Adipocyte (in vitro differentiated cells): ENCODE data around the gene SMIM36.
"Not testable (repeated sequence)": the region's sequence is repeated elsewhere in the genome, so short reads cannot be mapped to it uniquely, and the experiment has no call there.

Source experiments
- DNase-seq: peaks from one replicate; pipeline ENCODE4 v3.0.0-alpha.2; 2015; ENCODE audit warnings: low read depth
- H3K27me3 ChIP-seq: replicated peaks from 2 replicates; pipeline ENCODE4 v1.7.0; 2013; ENCODE audit warnings: mild to moderate bottlenecking, low read length, moderate library complexity; ENCODE audit not compliant: control insufficient read depth, insufficient read depth
- H3K36me3 ChIP-seq: 2 replicates; pipeline ENCODE4 v1.7.0; 2013; ENCODE audit warnings: low read length, mild to moderate bottlenecking, moderate library complexity; ENCODE audit not compliant: control insufficient read depth, insufficient read depth, severe bottlenecking
- H3K4me1 ChIP-seq: 2 replicates; pipeline ENCODE4 v1.7.0; 2013; ENCODE audit warnings: mild to moderate bottlenecking, low read length, moderate library complexity; ENCODE audit not compliant: control insufficient read depth, insufficient read depth
- H3K4me3 ChIP-seq: 2 replicates; pipeline ENCODE4 v1.7.0; 2013; ENCODE audit warnings: mild to moderate bottlenecking, low read length, moderate library complexity
- H3K9ac ChIP-seq: 2 replicates; pipeline ENCODE4 v1.7.0; 2013; ENCODE audit warnings: mild to moderate bottlenecking, low read length, moderate library complexity
- H3K9me3 ChIP-seq: 2 replicates; pipeline ENCODE4 v1.7.0; 2013; ENCODE audit warnings: mild to moderate bottlenecking, low read length, moderate library complexity; ENCODE audit not compliant: control insufficient read depth

The SMIM36 gene

DNA sequence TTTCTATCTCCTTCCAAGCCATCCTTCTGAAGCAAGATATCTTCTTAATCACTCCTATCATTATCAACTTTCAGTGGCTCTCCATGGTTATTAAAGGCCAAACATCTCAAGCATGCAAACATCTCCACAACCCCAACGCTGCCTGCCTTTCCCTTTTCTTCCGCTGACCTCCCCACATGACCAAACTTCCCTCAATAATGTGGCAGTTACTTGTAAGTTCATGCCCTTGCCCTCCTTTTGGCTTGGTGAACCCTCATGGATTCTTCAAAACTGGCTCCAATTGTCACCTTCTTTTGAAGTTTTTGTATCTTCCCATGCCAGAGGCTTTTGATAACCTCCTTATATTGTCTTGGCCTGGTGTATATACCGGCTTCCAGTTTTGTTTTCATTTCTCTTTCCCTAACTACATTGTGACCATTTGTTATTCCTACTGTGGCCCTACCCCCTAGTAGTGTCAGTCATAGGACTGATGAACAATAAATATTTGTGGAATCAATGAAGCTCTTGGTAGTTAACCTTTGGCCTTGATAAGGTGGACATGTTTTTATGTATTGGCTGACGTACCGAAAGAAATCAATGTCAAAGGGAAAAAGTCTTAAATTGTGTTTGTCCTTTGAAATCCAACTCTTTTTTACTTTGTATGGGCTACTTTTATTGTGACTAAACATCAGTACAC lies 19.9 kb upstream of the SMIM36 start:
- peaks cover 3% of the 10 kb centered on the region for H3K4me1 ChIP-seq
- DNase-seq: no peak
- H3K9me3 ChIP-seq: no peaks in the 10 kb centered on the region
- H3K36me3 ChIP-seq: no peaks in the 10 kb centered on the region
- H3K9ac ChIP-seq: no peak overlapping the region
- no peak overlapping the region for H3K4me3 ChIP-seq
- no peaks in the 10 kb centered on the region for H3K27me3 ChIP-seq

DNA sequence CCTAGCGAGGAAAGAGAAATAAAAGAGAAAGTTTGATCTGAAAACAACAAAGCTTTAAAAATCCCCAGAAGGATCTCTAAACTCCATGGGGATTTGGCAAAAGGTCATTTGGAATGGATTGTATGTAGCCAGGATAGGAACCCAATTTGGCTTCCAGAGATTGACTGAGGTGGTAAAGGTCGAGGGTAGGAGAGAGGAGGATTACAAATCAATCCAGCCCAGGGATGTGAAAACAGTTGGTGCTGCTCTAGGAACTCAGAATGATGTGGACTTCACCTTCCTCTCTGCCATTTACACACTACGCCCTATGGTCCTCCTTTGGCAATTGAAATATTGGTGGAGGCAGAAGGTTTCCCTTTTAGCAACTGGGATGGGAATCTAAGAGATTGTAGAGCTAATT lies 18.8 kb upstream of the SMIM36 start:
- Histone ChIP-seq H3K27me3 (no peaks in the 10 kb centered on the region), H3K9ac (no peak overlapping the region), H3K4me1 (peaks cover 3% of the 10 kb centered on the region), H3K9me3 (no peaks in the 10 kb centered on the region), H3K36me3 (no peaks in the 10 kb centered on the region), H3K4me3 (no peak overlapping the region)
- DNase-seq: no peak

DNA sequence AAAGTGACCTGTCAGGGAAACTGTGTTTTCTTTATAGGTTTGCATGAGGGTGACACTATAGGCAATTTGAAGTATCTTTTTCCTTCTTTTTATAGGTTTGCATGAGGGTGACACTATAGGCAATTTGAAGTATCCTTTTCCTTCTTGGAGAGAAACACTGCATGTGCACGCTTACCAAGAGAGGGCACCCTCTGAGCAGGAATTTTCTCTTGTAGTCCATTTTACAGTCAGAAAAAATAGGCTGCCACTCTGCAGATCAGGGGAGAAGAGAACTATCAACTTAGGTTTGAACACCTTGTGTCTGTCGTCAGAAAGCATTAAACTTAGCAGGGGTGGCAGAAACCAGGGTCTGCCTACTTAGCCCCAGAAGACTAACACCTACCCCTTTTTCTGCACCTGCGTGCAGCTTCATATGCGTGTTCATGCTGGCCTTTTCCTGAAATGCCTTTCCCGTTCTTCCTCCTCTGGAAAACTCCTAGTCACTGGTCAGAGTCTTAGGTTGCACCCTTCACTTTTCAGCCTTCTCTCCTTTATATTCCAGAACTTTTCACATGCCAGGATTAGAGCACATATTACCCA lies 16.4 kb upstream of the SMIM36 start:
- no peaks in the 10 kb centered on the region for H3K9me3 ChIP-seq
- no peak overlapping the region for H3K9ac ChIP-seq
- peak; percentile 80 for DNase-seq
- no peaks in the 10 kb centered on the region for H3K4me1 ChIP-seq
- H3K4me3 ChIP-seq: no peak overlapping the region
- H3K36me3 ChIP-seq: no peaks in the 10 kb centered on the region
- H3K27me3 ChIP-seq: no peaks in the 10 kb centered on the region

DNA sequence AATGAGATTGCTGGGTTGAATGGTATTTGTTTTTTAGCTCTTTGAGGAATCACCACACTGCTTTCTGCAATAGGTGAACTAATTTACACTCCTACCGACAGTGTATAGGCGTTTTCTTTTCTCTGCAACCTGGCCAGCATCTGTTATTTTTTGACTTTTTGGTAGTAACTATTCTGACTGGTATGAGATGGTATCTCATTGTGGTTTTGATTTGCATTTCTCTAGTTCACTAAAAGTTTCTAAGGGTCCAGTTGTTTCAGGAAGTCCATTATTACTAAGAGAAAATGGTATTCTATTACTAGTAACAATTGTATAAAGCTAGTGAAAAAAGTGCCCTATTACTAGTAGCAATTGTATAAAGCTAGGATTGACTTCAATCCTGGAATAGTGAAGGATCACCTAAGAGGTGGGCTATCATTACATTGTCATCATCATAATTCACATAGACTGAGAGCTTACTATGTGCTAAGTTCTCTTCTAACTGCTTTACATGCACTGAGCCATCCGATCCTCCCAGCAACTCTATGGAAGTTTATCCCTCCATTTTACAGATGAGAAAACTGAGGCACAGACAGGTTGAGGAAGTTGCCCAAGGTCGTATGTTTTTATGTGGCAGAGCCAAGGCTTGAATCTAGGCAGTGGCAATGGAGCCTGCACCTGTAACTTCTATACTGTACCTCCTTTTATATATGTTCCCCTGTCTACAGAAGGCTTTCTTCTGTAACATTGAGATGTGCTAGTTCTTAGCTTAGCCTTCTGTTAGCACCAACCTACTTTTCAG lies 13.4 kb upstream of the SMIM36 start:
- H3K9me3 ChIP-seq: no peaks in the 10 kb centered on the region
- no peaks in the 10 kb centered on the region for H3K36me3 ChIP-seq
- no peak for DNase-seq
- H3K4me3 ChIP-seq: no peak overlapping the region
- no peak overlapping the region for H3K9ac ChIP-seq
- no peaks in the 10 kb centered on the region for H3K4me1 ChIP-seq
- H3K27me3 ChIP-seq: peaks cover 8% of the 10 kb centered on the region

DNA sequence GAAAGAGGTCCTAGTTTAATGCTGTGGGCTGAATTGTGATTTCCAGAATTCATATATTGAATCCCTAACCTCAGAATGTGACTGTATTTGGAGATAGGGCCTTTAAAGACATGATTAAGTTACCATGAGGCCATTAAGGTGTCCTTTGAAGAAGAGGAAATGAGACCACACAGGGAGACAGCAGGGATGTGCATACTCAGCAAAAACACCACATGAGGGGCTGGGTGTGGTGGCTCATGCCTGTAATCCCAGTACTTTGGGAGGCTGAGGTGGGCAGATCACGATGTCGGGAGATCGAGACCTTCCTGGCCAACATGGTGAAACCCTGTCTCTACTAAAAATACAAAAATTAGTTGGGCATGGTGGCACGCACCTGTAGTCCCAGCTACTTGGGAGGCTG lies 11.8 kb upstream of the SMIM36 start:
- not testable (repeated sequence) for H3K4me1 ChIP-seq, H3K36me3 ChIP-seq, H3K4me3 ChIP-seq, DNase-seq, H3K9me3 ChIP-seq, H3K9ac ChIP-seq
- peaks cover 12% of the 10 kb centered on the region for H3K27me3 ChIP-seq

DNA sequence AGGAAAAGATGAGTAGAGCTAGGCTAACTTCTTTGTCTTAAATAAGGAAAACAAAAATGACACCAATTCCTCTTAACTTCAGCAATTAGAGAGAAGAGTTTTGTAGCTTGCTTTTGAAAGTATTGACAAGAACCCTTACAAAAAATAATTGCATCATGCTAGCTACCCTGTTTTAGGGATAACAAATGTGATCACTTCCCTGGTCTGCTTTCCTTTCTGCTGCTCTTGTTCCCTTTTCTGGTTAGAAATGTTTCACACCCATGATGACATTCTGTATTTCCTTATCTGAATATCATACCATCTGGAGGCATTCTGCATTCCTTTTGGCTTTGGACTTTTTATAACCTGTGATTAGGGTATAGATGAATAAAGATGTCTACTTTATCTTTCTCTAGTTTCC lies 9.9 kb upstream of the SMIM36 start:
- peaks cover 5% of the 10 kb centered on the region for H3K9me3 ChIP-seq
- H3K4me1 ChIP-seq: no peaks in the 10 kb centered on the region
- no peak overlapping the region for H3K4me3 ChIP-seq
- DNase-seq: no peak
- H3K9ac ChIP-seq: no peak overlapping the region
- no peaks in the 10 kb centered on the region for H3K36me3 ChIP-seq
- H3K27me3 ChIP-seq: peaks cover 12% of the 10 kb centered on the region

DNA sequence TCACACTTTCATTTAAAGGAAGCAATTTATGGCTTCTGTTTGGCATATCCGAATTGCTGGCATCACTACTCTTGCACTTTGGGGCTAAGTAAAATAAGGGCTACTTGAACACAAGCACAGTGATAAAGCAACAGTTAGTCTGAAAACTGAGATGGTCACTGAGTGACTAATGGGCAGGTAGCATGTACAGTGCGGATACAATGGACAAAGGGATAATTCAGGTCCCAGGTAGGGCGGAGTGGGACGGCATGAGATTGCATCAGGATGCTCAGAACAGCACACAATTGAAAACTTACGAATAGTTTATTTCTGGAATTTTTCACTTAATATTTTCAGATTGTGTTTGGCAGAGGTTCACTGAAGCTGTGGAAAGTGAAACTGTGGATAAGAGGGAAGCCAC lies 9.2 kb upstream of the SMIM36 start:
- Histone ChIP-seq H3K4me3 (no peak overlapping the region), H3K27me3 (peaks cover 12% of the 10 kb centered on the region), H3K9ac (no peak overlapping the region), H3K36me3 (no peaks in the 10 kb centered on the region), H3K9me3 (peaks cover 5% of the 10 kb centered on the region), H3K4me1 (no peaks in the 10 kb centered on the region)
- no peak for DNase-seq

DNA sequence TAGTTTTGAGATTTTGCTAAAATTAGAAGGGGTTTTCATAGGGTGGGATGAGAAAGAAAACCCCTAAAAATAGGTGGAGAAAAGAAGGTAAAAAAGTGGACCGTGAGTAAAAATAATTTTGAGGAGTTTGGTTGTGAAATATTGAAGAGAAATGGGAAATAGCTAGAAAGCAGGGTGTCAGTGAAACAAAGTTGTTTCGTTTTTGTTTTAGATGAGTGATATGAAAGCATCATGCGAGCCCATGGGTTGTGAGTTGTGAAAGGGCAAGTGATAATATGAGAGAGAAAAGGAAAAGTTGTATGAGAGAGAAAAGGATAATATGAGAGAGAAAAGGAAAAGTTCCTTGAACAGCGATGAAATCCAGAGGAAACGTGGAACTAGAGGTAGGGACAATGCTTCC lies 7.3 kb upstream of the SMIM36 start:
- Histone ChIP-seq H3K9me3 (peaks cover 5% of the 10 kb centered on the region), H3K27me3 (peaks cover 12% of the 10 kb centered on the region), H3K9ac (no peak overlapping the region), H3K4me3 (no peak overlapping the region), H3K4me1 (peaks cover 3% of the 10 kb centered on the region), H3K36me3 (no peaks in the 10 kb centered on the region)
- no peak for DNase-seq

DNA sequence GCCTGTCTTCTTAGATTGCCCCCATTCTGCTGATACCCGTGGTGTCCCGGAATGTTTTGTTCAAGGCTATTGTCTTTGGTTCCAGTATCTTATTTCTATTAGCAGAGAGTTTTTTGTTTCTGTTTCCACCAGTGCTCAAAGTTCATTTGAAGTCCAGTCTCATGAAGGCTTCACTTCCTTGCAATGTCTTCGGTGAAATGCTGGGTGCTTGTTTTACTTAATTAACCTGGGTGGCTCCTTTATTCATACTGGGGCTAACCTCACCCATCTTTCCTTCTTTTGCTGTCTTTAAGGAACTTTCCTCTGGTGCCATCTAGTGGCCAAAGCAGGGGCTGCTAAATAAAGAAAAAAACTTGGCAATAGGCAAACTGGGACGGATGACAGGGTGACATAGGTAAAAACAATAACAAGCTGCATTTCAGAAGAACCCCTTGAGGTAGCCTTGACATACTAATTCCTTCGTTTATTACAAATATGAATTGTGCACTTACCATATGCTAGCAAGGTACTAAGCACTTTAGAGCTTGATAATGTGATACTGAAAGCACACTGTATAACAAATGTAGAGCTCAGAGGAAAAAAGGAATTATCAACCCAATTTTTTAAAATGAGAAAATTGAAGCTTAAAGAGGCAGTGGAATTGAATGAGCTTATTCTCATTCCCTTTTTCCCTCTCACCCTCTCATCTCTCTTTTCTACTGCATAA lies 2.8 kb upstream of the SMIM36 start:
- Histone ChIP-seq H3K9me3 (peaks cover 2% of the 10 kb centered on the region), H3K9ac (no peak overlapping the region), H3K4me3 (no peak overlapping the region), H3K36me3 (no peaks in the 10 kb centered on the region), H3K27me3 (peaks cover 5% of the 10 kb centered on the region), H3K4me1 (peaks cover 3% of the 10 kb centered on the region)
- DNase-seq: peak; percentile 87

DNA sequence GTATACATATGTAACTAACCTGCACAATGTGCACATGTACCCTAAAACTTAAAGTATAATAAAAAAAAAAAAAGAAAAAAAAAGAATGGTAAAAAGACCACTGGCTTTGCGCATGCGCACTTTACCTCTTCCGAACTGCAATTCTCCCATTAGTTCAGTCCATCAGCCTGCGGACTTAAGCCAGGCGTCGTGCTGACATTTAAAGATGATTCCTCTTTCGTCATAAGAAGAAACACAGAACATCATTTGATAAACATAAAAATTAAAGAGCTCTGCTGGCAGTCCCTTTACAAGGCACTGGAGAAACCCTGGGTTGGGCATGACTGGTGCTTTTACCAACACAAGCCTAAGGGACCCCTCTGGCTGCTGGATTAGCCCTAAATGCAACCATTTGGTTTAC lies 3.6 kb downstream of the SMIM36 start:
- H3K27me3 ChIP-seq, H3K4me1 ChIP-seq, DNase-seq, H3K4me3 ChIP-seq, H3K9me3 ChIP-seq, H3K9ac ChIP-seq, H3K36me3 ChIP-seq: not testable (repeated sequence)

DNA sequence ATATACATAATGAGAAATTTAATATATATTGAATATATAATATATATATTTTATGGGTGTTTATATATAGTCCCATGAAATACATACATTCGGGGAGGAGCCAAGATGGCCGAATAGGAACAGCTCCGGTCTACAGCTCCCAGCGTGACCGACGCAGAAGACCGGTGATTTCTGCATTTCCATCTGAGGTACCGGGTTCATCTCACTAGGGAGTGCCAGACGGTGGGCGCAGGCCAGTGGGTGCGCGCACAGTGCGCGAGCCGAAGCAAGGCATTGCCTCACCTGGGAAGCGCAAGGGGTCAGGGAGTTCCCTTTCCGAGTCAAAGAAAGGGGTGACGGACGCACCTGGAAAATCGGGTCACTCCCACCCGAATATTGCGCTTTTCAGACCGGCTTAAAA lies 9.6 kb downstream of the SMIM36 start:
- not testable (repeated sequence) for H3K27me3 ChIP-seq, DNase-seq, H3K4me1 ChIP-seq, H3K4me3 ChIP-seq, H3K9ac ChIP-seq, H3K9me3 ChIP-seq, H3K36me3 ChIP-seq
